ENCODE results near the gene TTC27.

DNA sequence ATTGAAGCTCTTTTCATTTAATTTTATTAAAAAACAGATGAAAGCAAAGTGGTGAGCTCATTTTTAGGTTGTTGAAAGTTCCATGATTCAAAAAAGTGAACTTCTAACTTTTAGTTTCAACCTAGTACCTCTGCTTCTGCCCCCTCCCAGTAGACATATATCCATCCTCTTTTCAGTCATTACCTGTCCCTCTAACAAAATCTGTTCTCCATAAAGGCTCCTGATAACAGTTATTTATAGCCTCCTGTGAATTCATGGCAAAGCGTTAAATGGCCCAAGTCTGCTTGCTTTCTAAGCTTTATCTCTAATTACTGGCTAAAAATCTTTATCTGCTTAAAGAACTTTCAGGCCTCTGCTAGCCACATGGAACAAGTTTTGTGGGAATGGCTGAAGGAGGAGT, 148.1 kb downstream of the TTC27 start:
- TF ChIP-seq, protein P1, sequence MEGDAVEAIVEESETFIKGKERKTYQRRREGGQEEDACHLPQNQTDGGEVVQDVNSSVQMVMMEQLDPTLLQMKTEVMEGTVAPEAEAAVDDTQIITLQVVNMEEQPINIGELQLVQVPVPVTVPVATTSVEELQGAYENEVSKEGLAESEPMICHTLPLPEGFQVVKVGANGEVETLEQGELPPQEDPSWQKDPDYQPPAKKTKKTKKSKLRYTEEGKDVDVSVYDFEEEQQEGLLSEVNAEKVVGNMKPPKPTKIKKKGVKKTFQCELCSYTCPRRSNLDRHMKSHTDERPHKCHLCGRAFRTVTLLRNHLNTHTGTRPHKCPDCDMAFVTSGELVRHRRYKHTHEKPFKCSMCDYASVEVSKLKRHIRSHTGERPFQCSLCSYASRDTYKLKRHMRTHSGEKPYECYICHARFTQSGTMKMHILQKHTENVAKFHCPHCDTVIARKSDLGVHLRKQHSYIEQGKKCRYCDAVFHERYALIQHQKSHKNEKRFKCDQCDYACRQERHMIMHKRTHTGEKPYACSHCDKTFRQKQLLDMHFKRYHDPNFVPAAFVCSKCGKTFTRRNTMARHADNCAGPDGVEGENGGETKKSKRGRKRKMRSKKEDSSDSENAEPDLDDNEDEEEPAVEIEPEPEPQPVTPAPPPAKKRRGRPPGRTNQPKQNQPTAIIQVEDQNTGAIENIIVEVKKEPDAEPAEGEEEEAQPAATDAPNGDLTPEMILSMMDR (IDR thresholded peaks at IDR 0.05): no peak
- TF ChIP-seq ZFX (IDR thresholded peaks at IDR 0.05; ENCODE audit: borderline replicate concordance): no peak

Measured in 22Rv1 (cell line).